Stimulated activated CD8-positive, alpha-beta memory T cell treated with anti-CD3 and anti-CD28 coated beads, Interleukin-2, amount 100 ng/mL, for 1 hour (primary cell): Measurements from ENCODE around the gene DNTTIP2.
"Not testable (repeated sequence)": the region's sequence is repeated elsewhere in the genome, so short reads cannot be mapped to it uniquely, and the experiment has no call there.

ENCODE experiments used
- DNase-seq, 2 donors: peaks; one replicate each; pipeline ENCODE4 v3.0.0-alpha.2; 2020; ENCODE audit warnings: low read depth in 2 of 2

DNTTIP2 gene

GRCh38 chr1:93874025-93874651 is 4.9 kb downstream of the DNTTIP2 start:
- DNase-seq: no peak

GRCh38 chr1:93871366-93871765 is 7.6 kb downstream of the DNTTIP2 start:
- DNase-seq: no peak

GRCh38 chr1:93869653-93870052 is 9.4 kb downstream of the DNTTIP2 start:
- DNase-seq: no peak

GRCh38 chr1:93868492-93868891 is 10.5 kb downstream of the DNTTIP2 start:
- not testable (repeated sequence) for DNase-seq

- no peak for DNase-seq
Measured at GRCh38 chr1:93865253-93865652, 13.8 kb downstream of the DNTTIP2 start.

- no peak for DNase-seq
Measured at GRCh38 chr1:93864175-93864574, 14.8 kb downstream of the DNTTIP2 start.

GRCh38 chr1:93857653-93858052 is 21.4 kb downstream of the DNTTIP2 start:
- DNase-seq: not testable (repeated sequence)

GRCh38 chr1:93855983-93856382 is 23.0 kb downstream of the DNTTIP2 start:
- not testable (repeated sequence) for DNase-seq

- DNase-seq: no peak
Measured at GRCh38 chr1:93853940-93854339, 25.1 kb downstream of the DNTTIP2 start.

- DNase-seq: no peak
Measured at GRCh38 chr1:93851878-93852277, 27.1 kb downstream of the DNTTIP2 start.

GRCh38 chr1:93851327-93851712 is 27.7 kb downstream of the DNTTIP2 start:
- DNase-seq: no peak

GRCh38 chr1:93850687-93851326 is 28.2 kb downstream of the DNTTIP2 start:
- peak in 1 of 2 donors; percentile 12 for DNase-seq

- no peak for DNase-seq
Measured at GRCh38 chr1:93848350-93848883, 30.6 kb downstream of the DNTTIP2 start.

- DNase-seq: peak; percentile 38 to 59
Measured at GRCh38 chr1:93847811-93848288, 31.2 kb downstream of the DNTTIP2 start.

GRCh38 chr1:93846992-93847810 is 31.8 kb downstream of the DNTTIP2 start:
- peak; percentile 75 to 78 for DNase-seq

- peak; percentile 66 to 73 for DNase-seq
Measured at GRCh38 chr1:93846206-93846991, 32.6 kb downstream of the DNTTIP2 start.

GRCh38 chr1:93845538-93846205 is 33.3 kb downstream of the DNTTIP2 start:
- no peak for DNase-seq

- no peak for DNase-seq
Measured at GRCh38 chr1:93844262-93845045, 34.6 kb downstream of the DNTTIP2 start.

GRCh38 chr1:93842750-93843500 is 36.1 kb downstream of the DNTTIP2 start:
- no peak for DNase-seq
